HCT116 (cell line): ENCODE results near the gene NFATC1.

Source experiments
- EGR1 ChIP-seq: IDR thresholded peaks from 2 replicates; pipeline ENCODE4 v1.6.1; 2012; ENCODE audit warnings: low read depth
- EZH2 ChIP-seq: fragments of 200-600 bp; sonication (generic); IDR thresholded peaks from 2 replicates; pipeline ENCODE4 v1.6.1; 2017; ENCODE audit warnings: antibody characterized with exemption, mixed run types
- EZH2phosphoT487 ChIP-seq: fragments of 200-600 bp; IDR thresholded peaks from 2 replicates; pipeline ENCODE4 v1.6.1; 2018; ENCODE audit warnings: antibody characterized with exemption, borderline replicate concordance
- POLR2A ChIP-seq: IDR thresholded peaks from 2 replicates; pipeline ENCODE4 v1.7.0; 2011; ENCODE audit warnings: borderline replicate concordance; ENCODE audit not compliant: insufficient read depth, insufficient read length; ENCODE audit errors: extremely low read depth
- POLR2AphosphoS5 ChIP-seq: IDR thresholded peaks from 2 replicates; pipeline ENCODE4 v1.6.1; 2011; ENCODE audit warnings: mild to moderate bottlenecking, low read depth, low read length, moderate library complexity
- RAD21 ChIP-seq: IDR thresholded peaks from 2 replicates; pipeline ENCODE4 v1.6.1; 2012; ENCODE audit warnings: low read depth, mild to moderate bottlenecking
- SP1 ChIP-seq: IDR thresholded peaks from 2 replicates; pipeline ENCODE4 v1.6.1; 2012; ENCODE audit warnings: low read depth
- SRF ChIP-seq: IDR thresholded peaks from 2 replicates; pipeline ENCODE4 v1.6.1; 2012; ENCODE audit warnings: low read depth
- ZNF274 ChIP-seq: fragments of 200-500 bp; sonication (Bioruptor generic); IDR thresholded peaks from 2 replicates; pipeline ENCODE4 v1.6.1; 2014; ENCODE audit warnings: mild to moderate bottlenecking, low read depth, low read length, inconsistent platforms
- TF ChIP-seq, protein P1 (sequence below), 3 experiments: fragments of 200-600 bp in 1 of 3; sonication (generic) in 1 of 3; IDR thresholded peaks in 2 of 3; conservative IDR thresholded peaks in 1 of 3; 2 replicates each; pipeline ENCODE4 v1.5.1; 2012 to 2017; ENCODE audit warnings: low read depth in 2 of 3, low read length in 2 of 3, antibody characterized with exemption in 1 of 3, borderline replicate concordance in 1 of 3, control low read depth in 1 of 3, mild to moderate bottlenecking in 1 of 3, mixed read lengths in 1 of 3, mixed run types in 1 of 3, moderate library complexity in 1 of 3; ENCODE audit not compliant: insufficient read depth in 1 of 3
- TF ChIP-seq, protein P2 (sequence below): IDR thresholded peaks from 2 replicates; pipeline ENCODE4 v1.6.1; 2011; ENCODE audit warnings: mild to moderate bottlenecking, low read length, moderate library complexity; ENCODE audit not compliant: insufficient replicate concordance; ENCODE audit errors: extremely low read depth

- no peak for TF ChIP-seq EZH2phosphoT487
- TF ChIP-seq, protein P1, sequence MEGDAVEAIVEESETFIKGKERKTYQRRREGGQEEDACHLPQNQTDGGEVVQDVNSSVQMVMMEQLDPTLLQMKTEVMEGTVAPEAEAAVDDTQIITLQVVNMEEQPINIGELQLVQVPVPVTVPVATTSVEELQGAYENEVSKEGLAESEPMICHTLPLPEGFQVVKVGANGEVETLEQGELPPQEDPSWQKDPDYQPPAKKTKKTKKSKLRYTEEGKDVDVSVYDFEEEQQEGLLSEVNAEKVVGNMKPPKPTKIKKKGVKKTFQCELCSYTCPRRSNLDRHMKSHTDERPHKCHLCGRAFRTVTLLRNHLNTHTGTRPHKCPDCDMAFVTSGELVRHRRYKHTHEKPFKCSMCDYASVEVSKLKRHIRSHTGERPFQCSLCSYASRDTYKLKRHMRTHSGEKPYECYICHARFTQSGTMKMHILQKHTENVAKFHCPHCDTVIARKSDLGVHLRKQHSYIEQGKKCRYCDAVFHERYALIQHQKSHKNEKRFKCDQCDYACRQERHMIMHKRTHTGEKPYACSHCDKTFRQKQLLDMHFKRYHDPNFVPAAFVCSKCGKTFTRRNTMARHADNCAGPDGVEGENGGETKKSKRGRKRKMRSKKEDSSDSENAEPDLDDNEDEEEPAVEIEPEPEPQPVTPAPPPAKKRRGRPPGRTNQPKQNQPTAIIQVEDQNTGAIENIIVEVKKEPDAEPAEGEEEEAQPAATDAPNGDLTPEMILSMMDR (IDR thresholded peaks at IDR 0.05 in 2 of 3, conservative IDR thresholded peaks at IDR 0.05 in 1 of 3; ENCODE audit: borderline replicate concordance in 1 of 3, insufficient read depth in 1 of 3, low read depth in 2 of 3, low read length in 2 of 3), result no peak
- no peak for TF ChIP-seq POLR2A
- TF ChIP-seq EZH2, result no peak
- no peak for TF ChIP-seq RAD21
- TF ChIP-seq, protein P2, sequence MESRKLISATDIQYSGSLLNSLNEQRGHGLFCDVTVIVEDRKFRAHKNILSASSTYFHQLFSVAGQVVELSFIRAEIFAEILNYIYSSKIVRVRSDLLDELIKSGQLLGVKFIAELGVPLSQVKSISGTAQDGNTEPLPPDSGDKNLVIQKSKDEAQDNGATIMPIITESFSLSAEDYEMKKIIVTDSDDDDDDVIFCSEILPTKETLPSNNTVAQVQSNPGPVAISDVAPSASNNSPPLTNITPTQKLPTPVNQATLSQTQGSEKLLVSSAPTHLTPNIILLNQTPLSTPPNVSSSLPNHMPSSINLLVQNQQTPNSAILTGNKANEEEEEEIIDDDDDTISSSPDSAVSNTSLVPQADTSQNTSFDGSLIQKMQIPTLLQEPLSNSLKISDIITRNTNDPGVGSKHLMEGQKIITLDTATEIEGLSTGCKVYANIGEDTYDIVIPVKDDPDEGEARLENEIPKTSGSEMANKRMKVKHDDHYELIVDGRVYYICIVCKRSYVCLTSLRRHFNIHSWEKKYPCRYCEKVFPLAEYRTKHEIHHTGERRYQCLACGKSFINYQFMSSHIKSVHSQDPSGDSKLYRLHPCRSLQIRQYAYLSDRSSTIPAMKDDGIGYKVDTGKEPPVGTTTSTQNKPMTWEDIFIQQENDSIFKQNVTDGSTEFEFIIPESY, result no peak
- TF ChIP-seq EGR1, result no peak
- no peak for TF ChIP-seq SRF
- no peak for TF ChIP-seq SP1
- TF ChIP-seq POLR2AphosphoS5, result no peak
- no peak for TF ChIP-seq ZNF274
Observed at GRCh38 chr18:79497638-79498081, 101.9 kb downstream of the NFATC1 start.
